DMS53 treated with DMSO at 0.1 percent for 48 hours (cell line): ENCODE results near the gene VPS8.

Experiments used
- DNase-seq: peaks from one replicate; lab custom pipeline; 2025; ENCODE audit not compliant: unreplicated experiment; lab: John Stamatoyannopoulos, UW

The VPS8 gene

GRCh38 chr3:184811663-184811998 lies 335 bp upstream of the VPS8 start:
- no peak for DNase-seq

GRCh38 chr3:184812662-184813042 lies 686 bp downstream of the VPS8 start:
- no peak for DNase-seq

GRCh38 chr3:184813357-184813756 lies 1.4 kb downstream of the VPS8 start:
- DNase-seq = no peak

GRCh38 chr3:184814214-184814613 lies 2.2 kb downstream of the VPS8 start:
- no peak for DNase-seq

GRCh38 chr3:184815046-184815930 lies 3.3 kb downstream of the VPS8 start:
- DNase-seq = no peak

- no peak for DNase-seq
These were observed 4.6 kb downstream of the VPS8 start for GRCh38 chr3:184816614-184817013.

- DNase-seq = no peak
These were observed 8.6 kb downstream of the VPS8 start for GRCh38 chr3:184820525-184820924.

GRCh38 chr3:184821034-184821433 lies 9.1 kb downstream of the VPS8 start:
- no peak for DNase-seq

GRCh38 chr3:184822081-184822480 lies 10.1 kb downstream of the VPS8 start:
- DNase-seq = no peak

GRCh38 chr3:184822654-184823053 lies 10.7 kb downstream of the VPS8 start:
- DNase-seq = no peak

- no peak for DNase-seq
These were observed 12.0 kb downstream of the VPS8 start for GRCh38 chr3:184823990-184824389.

- no peak for DNase-seq
These were observed 13.3 kb downstream of the VPS8 start for GRCh38 chr3:184825121-184825820.

- DNase-seq = no peak
These were observed 15.6 kb downstream of the VPS8 start for GRCh38 chr3:184827572-184827971.

- DNase-seq = no peak
These were observed 20.1 kb downstream of the VPS8 start for GRCh38 chr3:184832044-184832443.

GRCh38 chr3:184832903-184833302 lies 20.9 kb downstream of the VPS8 start:
- DNase-seq = no peak

GRCh38 chr3:184836090-184836822 lies 24.3 kb downstream of the VPS8 start:
- no peak for DNase-seq

GRCh38 chr3:184842433-184842832 lies 30.5 kb downstream of the VPS8 start:
- DNase-seq = no peak

- DNase-seq = no peak
These were observed 33.9 kb downstream of the VPS8 start for GRCh38 chr3:184845819-184846218.

- no peak for DNase-seq
These were observed 34.5 kb downstream of the VPS8 start for GRCh38 chr3:184846496-184846895.

- DNase-seq = no peak
These were observed 37.0 kb downstream of the VPS8 start for GRCh38 chr3:184848934-184849333.

- no peak for DNase-seq
These were observed 38.2 kb downstream of the VPS8 start for GRCh38 chr3:184850201-184850600.

- no peak for DNase-seq
These were observed 45.1 kb downstream of the VPS8 start for GRCh38 chr3:184857099-184857498.
